ENCODE data around the gene UNC13A. TPM values are rescaled to one million over a fixed set of nuclear protein-coding genes. Genes with fewer than 3 reads are reported as not detected.
A peak's percentile ranks its signal among the peaks of the same experiment; 100 is the strongest.

UNC13A gene
- total and polyA plus RNA-seq, 2 of the 13 experiments (the other 11 are each of a cell fraction or from before 2014, with no cell fraction given) = 0.11 to 0.45 TPM

DNA sequence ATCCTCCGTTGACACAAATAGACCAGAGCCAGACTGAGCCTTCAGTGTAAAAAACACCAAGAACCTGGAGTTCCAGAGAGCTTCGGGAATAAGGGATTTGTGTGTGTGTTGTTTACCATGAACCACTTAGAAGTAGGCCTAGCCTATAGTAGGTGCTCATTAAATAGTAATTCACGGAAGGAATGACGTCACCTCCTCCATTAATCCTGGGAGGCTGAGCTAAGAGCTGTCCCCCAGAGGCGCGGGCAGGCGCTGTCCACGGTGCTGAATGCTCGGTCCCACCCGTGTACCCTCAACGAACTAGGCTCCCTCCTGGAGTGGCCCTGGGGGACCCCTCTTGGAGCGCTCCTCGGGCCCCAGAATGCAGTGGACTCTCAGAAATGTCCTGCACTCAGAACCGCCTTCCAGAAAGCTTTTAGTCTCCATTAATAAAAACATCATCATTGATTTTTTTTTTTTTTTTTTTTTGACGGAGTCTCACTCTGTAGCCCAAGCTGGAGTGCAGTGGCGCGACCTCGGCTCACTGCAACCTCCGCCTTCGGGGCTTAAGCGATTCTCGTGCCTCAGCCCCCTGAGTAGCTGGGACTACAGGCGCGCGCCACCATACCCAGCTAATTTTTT, 6.5 kb downstream of the UNC13A start (continued):
- TF ChIP-seq, protein P1, sequence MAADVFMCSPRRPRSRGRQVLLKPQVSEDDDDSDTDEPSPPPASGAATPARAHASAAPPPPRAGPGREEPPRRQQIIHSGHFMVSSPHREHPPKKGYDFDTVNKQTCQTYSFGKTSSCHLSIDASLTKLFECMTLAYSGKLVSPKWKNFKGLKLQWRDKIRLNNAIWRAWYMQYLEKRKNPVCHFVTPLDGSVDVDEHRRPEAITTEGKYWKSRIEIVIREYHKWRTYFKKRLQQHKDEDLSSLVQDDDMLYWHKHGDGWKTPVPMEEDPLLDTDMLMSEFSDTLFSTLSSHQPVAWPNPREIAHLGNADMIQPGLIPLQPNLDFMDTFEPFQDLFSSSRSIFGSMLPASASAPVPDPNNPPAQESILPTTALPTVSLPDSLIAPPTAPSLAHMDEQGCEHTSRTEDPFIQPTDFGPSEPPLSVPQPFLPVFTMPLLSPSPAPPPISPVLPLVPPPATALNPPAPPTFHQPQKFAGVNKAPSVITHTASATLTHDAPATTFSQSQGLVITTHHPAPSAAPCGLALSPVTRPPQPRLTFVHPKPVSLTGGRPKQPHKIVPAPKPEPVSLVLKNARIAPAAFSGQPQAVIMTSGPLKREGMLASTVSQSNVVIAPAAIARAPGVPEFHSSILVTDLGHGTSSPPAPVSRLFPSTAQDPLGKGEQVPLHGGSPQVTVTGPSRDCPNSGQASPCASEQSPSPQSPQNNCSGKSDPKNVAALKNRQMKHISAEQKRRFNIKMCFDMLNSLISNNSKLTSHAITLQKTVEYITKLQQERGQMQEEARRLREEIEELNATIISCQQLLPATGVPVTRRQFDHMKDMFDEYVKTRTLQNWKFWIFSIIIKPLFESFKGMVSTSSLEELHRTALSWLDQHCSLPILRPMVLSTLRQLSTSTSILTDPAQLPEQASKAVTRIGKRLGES (CRISPR knock-in tag; IDR thresholded peaks at IDR 0.05; ENCODE audit: borderline replicate concordance) = no peak
- peak; percentile 52; the same call in 1 of the 2 replicates for TF ChIP-seq HOXA3 (CRISPR knock-in tag; IDR thresholded peaks at IDR 0.05)
- TF ChIP-seq ZFP41 (CRISPR knock-in tag; IDR thresholded peaks at IDR 0.05; ENCODE audit: borderline replicate concordance) = no peak
- no peak for TF ChIP-seq ZFYVE20 (CRISPR knock-in tag; IDR thresholded peaks at IDR 0.05; ENCODE audit: borderline replicate concordance, low read depth)
- no peak for TF ChIP-seq PHF5A (CRISPR knock-in tag; IDR thresholded peaks at IDR 0.05; ENCODE audit: low read depth, unreplicated experiment)
- no peak for TF ChIP-seq NCOR1 (IDR thresholded peaks at IDR 0.05; ENCODE audit: borderline replicate concordance, low read length)
- TF ChIP-seq, protein P2, sequence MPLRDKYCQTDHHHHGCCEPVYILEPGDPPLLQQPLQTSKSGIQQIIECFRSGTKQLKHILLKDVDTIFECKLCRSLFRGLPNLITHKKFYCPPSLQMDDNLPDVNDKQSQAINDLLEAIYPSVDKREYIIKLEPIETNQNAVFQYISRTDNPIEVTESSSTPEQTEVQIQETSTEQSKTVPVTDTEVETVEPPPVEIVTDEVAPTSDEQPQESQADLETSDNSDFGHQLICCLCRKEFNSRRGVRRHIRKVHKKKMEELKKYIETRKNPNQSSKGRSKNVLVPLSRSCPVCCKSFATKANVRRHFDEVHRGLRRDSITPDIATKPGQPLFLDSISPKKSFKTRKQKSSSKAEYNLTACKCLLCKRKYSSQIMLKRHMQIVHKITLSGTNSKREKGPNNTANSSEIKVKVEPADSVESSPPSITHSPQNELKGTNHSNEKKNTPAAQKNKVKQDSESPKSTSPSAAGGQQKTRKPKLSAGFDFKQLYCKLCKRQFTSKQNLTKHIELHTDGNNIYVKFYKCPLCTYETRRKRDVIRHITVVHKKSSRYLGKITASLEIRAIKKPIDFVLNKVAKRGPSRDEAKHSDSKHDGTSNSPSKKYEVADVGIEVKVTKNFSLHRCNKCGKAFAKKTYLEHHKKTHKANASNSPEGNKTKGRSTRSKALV (CRISPR knock-in tag; IDR thresholded peaks at IDR 0.05) = no peak
- no peak for TF ChIP-seq ADNP (CRISPR knock-in tag; IDR thresholded peaks at IDR 0.05)
- TF ChIP-seq IKZF1 (IDR thresholded peaks at IDR 0.05) = no peak
- TF ChIP-seq ZNF574 (CRISPR knock-in tag; IDR thresholded peaks at IDR 0.05) = 0 out of 2 replicates have a peak, but pooled peaks have one; percentile 12
- TF ChIP-seq, protein P3, sequence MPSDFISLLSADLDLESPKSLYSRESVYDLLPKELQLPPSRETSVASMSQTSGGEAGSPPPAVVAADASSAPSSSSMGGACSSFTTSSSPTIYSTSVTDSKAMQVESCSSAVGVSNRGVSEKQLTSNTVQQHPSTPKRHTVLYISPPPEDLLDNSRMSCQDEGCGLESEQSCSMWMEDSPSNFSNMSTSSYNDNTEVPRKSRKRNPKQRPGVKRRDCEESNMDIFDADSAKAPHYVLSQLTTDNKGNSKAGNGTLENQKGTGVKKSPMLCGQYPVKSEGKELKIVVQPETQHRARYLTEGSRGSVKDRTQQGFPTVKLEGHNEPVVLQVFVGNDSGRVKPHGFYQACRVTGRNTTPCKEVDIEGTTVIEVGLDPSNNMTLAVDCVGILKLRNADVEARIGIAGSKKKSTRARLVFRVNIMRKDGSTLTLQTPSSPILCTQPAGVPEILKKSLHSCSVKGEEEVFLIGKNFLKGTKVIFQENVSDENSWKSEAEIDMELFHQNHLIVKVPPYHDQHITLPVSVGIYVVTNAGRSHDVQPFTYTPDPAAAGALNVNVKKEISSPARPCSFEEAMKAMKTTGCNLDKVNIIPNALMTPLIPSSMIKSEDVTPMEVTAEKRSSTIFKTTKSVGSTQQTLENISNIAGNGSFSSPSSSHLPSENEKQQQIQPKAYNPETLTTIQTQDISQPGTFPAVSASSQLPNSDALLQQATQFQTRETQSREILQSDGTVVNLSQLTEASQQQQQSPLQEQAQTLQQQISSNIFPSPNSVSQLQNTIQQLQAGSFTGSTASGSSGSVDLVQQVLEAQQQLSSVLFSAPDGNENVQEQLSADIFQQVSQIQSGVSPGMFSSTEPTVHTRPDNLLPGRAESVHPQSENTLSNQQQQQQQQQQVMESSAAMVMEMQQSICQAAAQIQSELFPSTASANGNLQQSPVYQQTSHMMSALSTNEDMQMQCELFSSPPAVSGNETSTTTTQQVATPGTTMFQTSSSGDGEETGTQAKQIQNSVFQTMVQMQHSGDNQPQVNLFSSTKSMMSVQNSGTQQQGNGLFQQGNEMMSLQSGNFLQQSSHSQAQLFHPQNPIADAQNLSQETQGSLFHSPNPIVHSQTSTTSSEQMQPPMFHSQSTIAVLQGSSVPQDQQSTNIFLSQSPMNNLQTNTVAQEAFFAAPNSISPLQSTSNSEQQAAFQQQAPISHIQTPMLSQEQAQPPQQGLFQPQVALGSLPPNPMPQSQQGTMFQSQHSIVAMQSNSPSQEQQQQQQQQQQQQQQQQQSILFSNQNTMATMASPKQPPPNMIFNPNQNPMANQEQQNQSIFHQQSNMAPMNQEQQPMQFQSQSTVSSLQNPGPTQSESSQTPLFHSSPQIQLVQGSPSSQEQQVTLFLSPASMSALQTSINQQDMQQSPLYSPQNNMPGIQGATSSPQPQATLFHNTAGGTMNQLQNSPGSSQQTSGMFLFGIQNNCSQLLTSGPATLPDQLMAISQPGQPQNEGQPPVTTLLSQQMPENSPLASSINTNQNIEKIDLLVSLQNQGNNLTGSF (CRISPR knock-in tag; IDR thresholded peaks at IDR 0.05) = no peak
- no peak for TF ChIP-seq ZNF337 (CRISPR knock-in tag; IDR thresholded peaks at IDR 0.05; ENCODE audit: borderline replicate concordance, low read depth)
- TF ChIP-seq HNF1B (CRISPR knock-in tag; IDR thresholded peaks at IDR 0.05) = no peak

Measured in HepG2 (cell line).